ENCODE data around the gene FAM20A.

DNA sequence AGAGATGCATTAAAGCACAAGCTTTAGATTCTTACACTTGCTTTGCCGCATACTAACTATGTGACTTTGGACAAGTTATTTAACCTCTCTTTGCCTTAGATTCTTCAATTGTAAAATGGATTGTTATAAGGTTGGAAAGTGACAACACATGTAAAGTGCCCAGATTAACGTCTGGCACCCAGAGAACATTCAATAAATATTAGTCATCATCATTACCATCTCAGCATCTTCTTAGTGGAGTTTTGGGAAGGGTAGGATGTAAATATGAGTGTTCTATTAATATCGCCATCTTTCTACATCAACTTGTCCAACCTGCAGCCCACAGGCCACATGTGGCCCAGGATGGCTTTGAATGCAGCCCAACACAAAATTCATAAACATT is 27.4 kb upstream of the FAM20A start:
- TF ChIP-seq EZH2 (IDR thresholded peaks at IDR 0.05) (no peak), POLR2AphosphoS5 (IDR thresholded peaks at IDR 0.05; ENCODE audit: borderline replicate concordance, low read depth, low read length) (no peak)
